Neuron (in vitro differentiated cells): Measurements from ENCODE around the gene MTAP.

Experiments
- H2AFZ ChIP-seq: one replicate; pipeline ENCODE4 v1.6.1; 2013; ENCODE audit warnings: low read depth, mild to moderate bottlenecking, inconsistent platforms, low read length, moderate library complexity
- H3K27me3 ChIP-seq: one replicate; pipeline ENCODE4 v1.6.1; 2013; ENCODE audit warnings: low read length; ENCODE audit not compliant: insufficient read depth
- H3K36me3 ChIP-seq: one replicate; pipeline ENCODE4 v1.6.1; 2013; ENCODE audit warnings: low read length; ENCODE audit not compliant: insufficient read depth
- H3K4me1 ChIP-seq: one replicate; pipeline ENCODE4 v1.6.1; 2013; ENCODE audit warnings: low read length; ENCODE audit not compliant: insufficient read depth
- H3K4me3 ChIP-seq: 2 replicates; pipeline ENCODE4 v1.5.1; 2013; ENCODE audit warnings: mild to moderate bottlenecking, low read length, moderate library complexity
- H3K9me3 ChIP-seq: one replicate; pipeline ENCODE4 v1.6.1; 2013; ENCODE audit warnings: low read length

MTAP gene

DNA sequence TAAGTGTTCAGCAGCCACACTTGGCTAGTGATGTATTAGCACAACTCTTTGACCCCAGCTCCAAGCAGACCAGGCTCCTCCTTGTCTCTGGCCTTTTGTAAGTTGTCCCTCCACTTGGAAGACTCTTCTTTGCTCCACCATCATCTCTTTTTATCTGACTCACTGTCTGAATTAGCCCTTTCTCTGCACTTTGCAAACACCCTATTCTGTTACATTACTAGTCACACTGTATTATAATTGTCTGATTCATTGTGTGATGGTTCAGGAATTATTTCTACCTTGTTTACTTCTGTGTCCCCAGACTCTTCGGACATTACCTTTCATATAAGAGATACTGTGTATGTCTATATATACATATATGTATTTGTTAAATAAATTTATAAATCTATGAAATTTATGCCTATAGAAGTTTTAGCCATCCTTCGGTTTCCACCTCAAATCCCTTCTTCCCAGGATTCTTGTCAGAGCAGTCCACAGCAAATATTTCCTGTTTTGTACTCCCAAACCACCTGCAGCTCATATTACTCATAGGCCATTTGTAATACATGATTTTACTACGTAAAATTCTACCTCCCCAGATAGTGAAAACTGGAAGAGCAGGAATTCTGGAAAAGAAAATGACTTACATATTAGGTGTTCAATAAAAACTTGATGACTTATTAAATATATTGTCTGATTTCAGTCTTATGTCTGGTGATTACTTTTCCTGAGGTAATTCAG lies 69.0 kb downstream of the MTAP start:
- Histone ChIP-seq H2AFZ (no peak overlapping the region), H3K27me3 (no peaks in the 10 kb centered on the region), H3K36me3 (peaks cover 27% of the 10 kb centered on the region), H3K4me1 (no peaks in the 10 kb centered on the region), H3K9me3 (no peaks in the 10 kb centered on the region), H3K4me3 (no peak overlapping the region)

- H3K4me3 ChIP-seq, result no peak overlapping the region
- no peaks in the 10 kb centered on the region for H3K4me1 ChIP-seq
- H2AFZ ChIP-seq, result no peak overlapping the region
- H3K9me3 ChIP-seq, result no peaks in the 10 kb centered on the region
- H3K36me3 ChIP-seq, result peaks cover 21% of the 10 kb centered on the region
- no peaks in the 10 kb centered on the region for H3K27me3 ChIP-seq
Measured at GRCh38 chr9:21872696-21873095, 70.3 kb downstream of the MTAP start.

GRCh38 chr9:21873540-21874221 lies 71.2 kb downstream of the MTAP start:
- H3K9me3 ChIP-seq, result no peaks in the 10 kb centered on the region
- H3K4me1 ChIP-seq, result no peaks in the 10 kb centered on the region
- no peak overlapping the region for H2AFZ ChIP-seq
- H3K27me3 ChIP-seq, result no peaks in the 10 kb centered on the region
- peaks cover 15% of the 10 kb centered on the region for H3K36me3 ChIP-seq
- no peak overlapping the region for H3K4me3 ChIP-seq

DNA sequence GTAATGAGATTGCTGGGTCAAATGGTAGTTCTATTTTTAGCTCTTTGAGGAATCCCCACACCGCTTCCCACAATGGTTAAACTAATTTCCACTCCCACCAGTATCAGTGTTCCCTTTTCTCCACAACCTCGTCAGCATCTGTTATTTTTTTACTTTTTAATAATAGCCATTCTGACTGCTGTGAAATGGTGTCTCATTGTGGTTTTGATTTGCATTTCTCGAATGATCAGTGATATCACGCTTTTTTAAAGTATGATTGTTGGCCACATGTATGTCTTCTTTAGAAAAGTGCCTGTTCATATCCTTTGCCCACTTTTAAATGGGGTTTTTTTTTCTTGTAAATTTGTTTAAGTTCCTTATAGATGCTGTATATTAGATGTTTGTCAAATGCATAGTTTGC lies 73.5 kb downstream of the MTAP start:
- no peaks in the 10 kb centered on the region for H3K27me3 ChIP-seq
- peaks cover 7% of the 10 kb centered on the region for H3K36me3 ChIP-seq
- H3K4me1 ChIP-seq, result no peaks in the 10 kb centered on the region
- peaks cover 2% of the 10 kb centered on the region for H3K9me3 ChIP-seq
- H2AFZ ChIP-seq, result no peak overlapping the region
- H3K4me3 ChIP-seq, result no peak overlapping the region

- H3K9me3 ChIP-seq, result peaks cover 5% of the 10 kb centered on the region
- H3K4me1 ChIP-seq, result no peaks in the 10 kb centered on the region
- H2AFZ ChIP-seq, result no peak overlapping the region
- H3K27me3 ChIP-seq, result no peaks in the 10 kb centered on the region
- peaks cover 7% of the 10 kb centered on the region for H3K36me3 ChIP-seq
- H3K4me3 ChIP-seq, result no peak overlapping the region
Measured at GRCh38 chr9:21883642-21884041, 81.2 kb downstream of the MTAP start.

- no peaks in the 10 kb centered on the region for H3K4me1 ChIP-seq
- no peak overlapping the region for H2AFZ ChIP-seq
- peaks cover 19% of the 10 kb centered on the region for H3K36me3 ChIP-seq
- H3K4me3 ChIP-seq, result no peak overlapping the region
- no peaks in the 10 kb centered on the region for H3K27me3 ChIP-seq
- H3K9me3 ChIP-seq, result peaks cover 18% of the 10 kb centered on the region
Measured at GRCh38 chr9:21889673-21890072, 87.2 kb downstream of the MTAP start.

DNA sequence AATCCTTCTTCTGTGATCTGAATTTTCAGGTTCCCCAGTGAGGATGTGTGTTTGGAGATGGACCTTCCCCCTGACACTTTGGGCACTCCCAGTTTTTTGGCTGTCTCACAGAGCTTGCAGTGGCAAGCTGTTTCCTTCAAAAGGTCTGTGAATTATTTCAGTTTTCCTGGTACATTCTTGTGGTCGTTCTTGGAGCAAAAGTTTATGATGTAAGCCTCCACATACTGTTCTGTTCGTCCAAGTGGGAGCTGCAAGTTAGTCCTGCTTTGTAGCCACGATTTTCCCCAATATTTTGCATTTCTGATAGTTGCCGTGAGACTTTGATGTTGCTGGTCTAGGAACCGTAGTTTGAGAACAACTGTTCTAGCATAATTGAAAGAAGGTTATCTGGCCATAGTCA lies 88.3 kb downstream of the MTAP start:
- Histone ChIP-seq H2AFZ (no peak overlapping the region), H3K4me3 (no peak overlapping the region), H3K36me3 (peaks cover 21% of the 10 kb centered on the region), H3K27me3 (no peaks in the 10 kb centered on the region), H3K4me1 (no peaks in the 10 kb centered on the region), H3K9me3 (peaks cover 22% of the 10 kb centered on the region)

- Histone ChIP-seq H3K36me3 (peaks cover 1% of the 10 kb centered on the region), H3K27me3 (no peaks in the 10 kb centered on the region), H3K9me3 (no peaks in the 10 kb centered on the region), H3K4me3 (no peak overlapping the region), H2AFZ (no peak overlapping the region), H3K4me1 (no peaks in the 10 kb centered on the region)
Measured at GRCh38 chr9:21901546-21901945, 99.1 kb downstream of the MTAP start.

DNA sequence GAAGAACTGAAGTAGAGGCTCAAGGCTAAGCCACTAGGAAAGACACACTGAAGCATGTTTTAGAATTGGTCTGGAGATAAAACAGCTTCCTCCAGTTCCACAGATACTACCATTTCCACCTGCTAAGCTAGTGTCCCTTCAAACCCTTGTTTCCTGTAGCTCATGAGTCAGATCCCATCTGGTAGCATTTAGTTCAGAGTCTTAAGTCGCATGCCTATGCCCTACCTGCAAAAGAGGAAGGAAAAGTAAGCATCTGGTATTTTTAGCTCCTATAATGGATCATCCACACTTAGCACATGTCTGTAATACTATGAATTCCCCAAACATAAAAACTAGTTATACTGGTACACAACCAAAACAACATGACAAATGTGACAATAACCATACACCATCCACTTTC lies 99.7 kb downstream of the MTAP start:
- Histone ChIP-seq H3K4me1 (no peaks in the 10 kb centered on the region), H2AFZ (no peak overlapping the region), H3K4me3 (no peak overlapping the region), H3K27me3 (no peaks in the 10 kb centered on the region), H3K36me3 (peaks cover 1% of the 10 kb centered on the region), H3K9me3 (no peaks in the 10 kb centered on the region)

DNA sequence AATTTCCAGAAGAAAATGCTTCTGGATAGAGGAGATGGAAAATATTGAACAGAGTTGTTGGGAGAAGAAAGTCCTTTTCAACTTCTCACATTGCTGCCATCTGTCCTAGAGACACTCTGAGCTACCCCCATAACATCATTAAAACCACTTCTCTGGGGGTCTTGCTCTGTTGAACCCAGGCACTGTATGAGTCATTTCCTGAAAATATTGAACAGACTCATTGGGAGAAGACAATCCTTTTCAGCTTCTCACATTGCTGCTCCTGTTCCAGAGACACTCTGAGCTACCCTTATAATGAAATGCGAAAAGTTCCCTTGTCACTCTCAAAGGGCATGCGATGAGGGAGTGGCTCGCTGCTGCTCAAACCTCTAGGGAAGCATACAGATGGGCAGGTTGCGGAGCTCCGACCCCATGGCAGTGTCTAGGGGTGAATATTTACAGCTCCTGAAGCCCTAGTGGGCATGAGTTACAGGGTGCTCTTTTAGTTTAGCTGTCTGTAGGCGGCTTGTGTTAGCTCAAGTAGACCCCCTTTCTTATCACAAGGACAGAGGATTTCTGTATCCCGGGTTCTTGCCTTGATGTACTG lies 101.0 kb downstream of the MTAP start:
- Histone ChIP-seq H3K4me1 (no peaks in the 10 kb centered on the region), H3K27me3 (no peaks in the 10 kb centered on the region), H3K4me3 (no peak overlapping the region), H2AFZ (no peak overlapping the region), H3K9me3 (peaks cover 2% of the 10 kb centered on the region), H3K36me3 (peaks cover 1% of the 10 kb centered on the region)

- Histone ChIP-seq H3K27me3 (no peaks in the 10 kb centered on the region), H3K4me1 (no peaks in the 10 kb centered on the region), H3K36me3 (peaks cover 1% of the 10 kb centered on the region), H2AFZ (no peak overlapping the region), H3K9me3 (peaks cover 2% of the 10 kb centered on the region), H3K4me3 (no peak overlapping the region)
Measured at GRCh38 chr9:21904371-21904770, 101.9 kb downstream of the MTAP start.

- H3K27me3 ChIP-seq, result no peaks in the 10 kb centered on the region
- peaks cover 1% of the 10 kb centered on the region for H3K36me3 ChIP-seq
- H3K9me3 ChIP-seq, result peaks cover 2% of the 10 kb centered on the region
- no peaks in the 10 kb centered on the region for H3K4me1 ChIP-seq
- H2AFZ ChIP-seq, result no peak overlapping the region
- H3K4me3 ChIP-seq, result no peak overlapping the region
Measured at GRCh38 chr9:21904776-21905175, 102.3 kb downstream of the MTAP start.

- peaks cover 2% of the 10 kb centered on the region for H3K9me3 ChIP-seq
- no peaks in the 10 kb centered on the region for H3K27me3 ChIP-seq
- H3K4me1 ChIP-seq, result no peaks in the 10 kb centered on the region
- no peak overlapping the region for H2AFZ ChIP-seq
- H3K4me3 ChIP-seq, result no peak overlapping the region
- peaks cover 1% of the 10 kb centered on the region for H3K36me3 ChIP-seq
Measured at GRCh38 chr9:21906213-21906612, 103.8 kb downstream of the MTAP start.
